GM18870 (cell line): ENCODE measurements around the gene ARID1A.

Experiments
- ATAC-seq: cut with Tn5 transposase; IDR thresholded peaks from one replicate; pipeline ENCODE4 v1.9.1; 2021; ENCODE audit warnings: moderate library complexity; ENCODE audit not compliant: unreplicated experiment

The ARID1A gene

DNA sequence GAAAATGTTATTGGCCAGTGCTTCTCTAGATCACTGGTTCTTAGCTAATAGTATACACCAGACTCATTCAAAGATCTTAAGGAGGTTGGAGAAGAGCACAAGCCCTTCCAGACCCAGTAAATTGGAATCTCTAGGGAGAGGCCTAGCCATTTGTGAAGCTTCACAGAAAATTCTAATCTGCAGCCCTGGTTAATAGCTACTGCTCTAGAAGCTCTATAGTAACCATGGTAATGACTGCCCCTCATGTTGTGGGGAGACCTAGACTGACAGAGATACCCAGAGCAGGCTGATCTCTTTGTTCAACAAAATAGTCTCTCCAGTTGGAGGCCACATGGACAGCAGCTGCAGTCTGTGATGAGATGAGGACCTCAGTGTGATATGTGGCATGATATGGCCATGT lies 31.7 kb downstream of the ARID1A start:
- ATAC-seq: no peak

GRCh38 chr1:26728645-26729044 lies 32.8 kb downstream of the ARID1A start:
- ATAC-seq: no peak

DNA sequence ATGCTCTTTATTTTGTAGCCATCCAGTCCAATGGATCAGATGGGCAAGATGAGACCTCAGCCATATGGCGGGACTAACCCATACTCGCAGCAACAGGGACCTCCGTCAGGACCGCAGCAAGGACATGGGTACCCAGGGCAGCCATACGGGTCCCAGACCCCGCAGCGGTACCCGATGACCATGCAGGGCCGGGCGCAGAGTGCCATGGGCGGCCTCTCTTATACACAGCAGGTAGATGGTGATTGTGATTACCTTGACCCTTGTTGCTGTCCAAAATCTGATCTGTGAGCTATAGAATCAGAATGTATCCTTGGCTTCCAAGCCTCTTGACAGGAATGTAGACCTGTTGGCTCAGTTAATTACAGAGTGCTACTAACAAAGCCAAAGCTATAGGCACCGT lies 33.8 kb downstream of the ARID1A start:
- ATAC-seq: no peak

- no peak for ATAC-seq
These were observed 34.9 kb downstream of the ARID1A start for GRCh38 chr1:26730695-26731094.

- no peak for ATAC-seq
These were observed 35.6 kb downstream of the ARID1A start for GRCh38 chr1:26731233-26731902.

DNA sequence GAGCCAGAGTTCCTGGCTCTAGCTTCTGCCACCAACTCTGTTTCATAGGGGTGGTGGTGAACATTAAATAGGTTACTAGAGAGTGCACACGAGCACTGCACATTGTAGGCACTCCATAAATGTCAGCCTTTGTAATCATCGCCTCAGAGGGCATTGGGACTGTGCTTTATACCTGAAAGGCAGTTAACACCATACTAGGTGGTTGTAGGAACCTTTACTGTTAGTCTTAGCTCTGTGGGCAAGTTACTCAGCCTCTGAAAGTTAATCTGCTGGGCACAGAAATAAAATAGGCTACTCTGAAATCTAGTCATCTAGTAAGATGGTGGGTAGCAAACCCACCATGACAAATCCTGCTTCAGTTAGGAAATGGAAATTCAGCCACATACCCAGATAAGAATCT lies 37.6 kb downstream of the ARID1A start:
- no peak for ATAC-seq

DNA sequence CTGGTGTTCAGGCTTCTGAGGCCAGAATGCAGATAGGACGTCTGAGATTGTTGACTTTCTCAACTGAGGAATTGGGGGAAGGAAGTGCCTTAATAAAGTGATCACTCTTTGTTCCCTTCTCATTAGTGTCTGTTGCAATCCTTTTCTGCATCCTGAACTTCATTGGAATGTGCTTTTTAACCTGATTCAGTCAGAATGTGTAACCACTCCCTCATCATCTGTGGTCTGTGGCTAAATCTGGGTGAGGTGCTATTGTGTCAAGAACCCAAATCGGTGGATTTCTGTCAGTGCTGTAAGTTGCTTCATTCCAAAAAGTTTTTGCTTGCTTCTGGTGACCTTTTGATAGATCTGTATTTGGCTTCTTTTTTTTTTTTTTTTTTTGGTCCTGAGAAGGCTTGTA lies 38.2 kb downstream of the ARID1A start:
- no peak for ATAC-seq

GRCh38 chr1:26734501-26735058 lies 38.8 kb downstream of the ARID1A start:
- ATAC-seq: no peak

GRCh38 chr1:26739329-26739914 lies 43.6 kb downstream of the ARID1A start:
- ATAC-seq: no peak

DNA sequence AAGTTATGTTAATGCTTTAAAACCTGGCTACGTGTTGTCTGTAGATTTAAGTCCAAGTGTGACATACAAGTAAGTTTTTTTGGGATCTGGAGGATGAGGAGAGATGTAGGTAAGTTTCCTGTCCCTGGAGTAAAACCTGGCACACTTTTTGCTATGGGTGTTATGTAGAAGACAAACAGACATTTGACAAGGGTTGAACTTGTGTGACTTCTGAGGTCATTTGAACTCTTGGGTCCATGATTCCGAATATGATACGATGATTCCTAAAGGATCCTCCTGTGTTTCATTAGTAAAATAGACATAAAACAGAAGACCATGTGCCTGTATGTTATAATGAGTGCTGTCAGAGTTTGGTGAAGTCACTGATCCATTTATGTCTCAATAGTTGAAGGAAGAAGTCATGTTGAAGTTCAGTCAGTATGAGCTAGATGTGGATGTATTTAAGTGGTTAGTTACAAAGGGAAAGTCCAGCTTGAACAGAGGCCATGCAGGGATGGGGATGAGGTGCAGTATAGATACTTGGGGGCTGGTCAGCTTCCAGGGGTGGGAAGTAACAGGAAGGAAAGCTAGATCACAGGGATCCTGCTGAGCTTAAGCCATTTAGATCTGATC lies 44.3 kb downstream of the ARID1A start:
- no peak for ATAC-seq

DNA sequence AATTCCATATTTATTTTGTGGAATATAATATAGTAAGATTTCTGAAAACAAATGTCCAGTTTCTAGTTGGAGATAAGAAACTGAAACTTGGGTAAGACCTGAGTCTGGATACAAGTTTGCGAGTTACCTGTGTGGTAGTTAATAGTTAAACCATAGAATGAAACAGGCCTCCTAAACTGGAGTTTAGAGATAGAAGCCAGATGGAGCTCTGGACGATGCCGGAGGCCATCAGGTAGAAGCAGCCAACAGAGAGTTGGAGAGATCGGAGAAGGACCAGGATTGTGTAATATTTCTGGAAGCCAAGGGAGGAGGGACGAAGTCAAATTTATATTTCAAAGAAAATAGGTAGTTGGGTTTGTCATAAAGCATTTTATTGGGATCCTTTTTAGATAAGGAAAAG lies 45.1 kb downstream of the ARID1A start:
- no peak for ATAC-seq

DNA sequence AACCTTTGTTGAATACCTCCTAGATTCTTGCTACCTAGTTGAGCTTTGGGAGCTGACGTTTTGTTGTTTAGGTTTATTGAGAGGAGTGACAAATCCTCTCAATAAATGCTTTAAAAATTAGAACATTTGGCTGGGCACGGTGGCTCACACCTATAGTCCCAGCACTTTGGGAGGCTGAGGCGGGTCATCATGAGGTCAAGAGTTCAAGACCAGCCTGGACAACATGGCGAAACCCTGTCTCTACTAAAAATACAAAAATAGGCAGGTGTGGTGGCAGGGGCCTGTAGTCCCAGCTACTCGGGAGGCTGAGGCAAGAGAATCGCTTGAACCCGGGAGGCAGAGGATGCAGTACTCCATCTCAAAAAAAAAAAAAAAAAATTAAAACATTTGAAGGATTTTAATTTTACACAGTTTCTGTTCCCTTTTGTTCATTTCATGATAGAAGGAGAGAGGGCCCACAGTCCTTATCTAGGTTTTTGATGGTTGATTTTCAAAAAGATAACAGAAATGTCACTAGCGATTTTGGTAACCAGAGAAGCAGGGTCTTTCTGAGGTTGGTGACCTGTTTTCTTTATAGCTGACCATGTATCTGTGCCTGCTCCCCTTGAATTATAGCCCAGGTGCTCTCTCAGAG lies 47.7 kb downstream of the ARID1A start:
- ATAC-seq: no peak

DNA sequence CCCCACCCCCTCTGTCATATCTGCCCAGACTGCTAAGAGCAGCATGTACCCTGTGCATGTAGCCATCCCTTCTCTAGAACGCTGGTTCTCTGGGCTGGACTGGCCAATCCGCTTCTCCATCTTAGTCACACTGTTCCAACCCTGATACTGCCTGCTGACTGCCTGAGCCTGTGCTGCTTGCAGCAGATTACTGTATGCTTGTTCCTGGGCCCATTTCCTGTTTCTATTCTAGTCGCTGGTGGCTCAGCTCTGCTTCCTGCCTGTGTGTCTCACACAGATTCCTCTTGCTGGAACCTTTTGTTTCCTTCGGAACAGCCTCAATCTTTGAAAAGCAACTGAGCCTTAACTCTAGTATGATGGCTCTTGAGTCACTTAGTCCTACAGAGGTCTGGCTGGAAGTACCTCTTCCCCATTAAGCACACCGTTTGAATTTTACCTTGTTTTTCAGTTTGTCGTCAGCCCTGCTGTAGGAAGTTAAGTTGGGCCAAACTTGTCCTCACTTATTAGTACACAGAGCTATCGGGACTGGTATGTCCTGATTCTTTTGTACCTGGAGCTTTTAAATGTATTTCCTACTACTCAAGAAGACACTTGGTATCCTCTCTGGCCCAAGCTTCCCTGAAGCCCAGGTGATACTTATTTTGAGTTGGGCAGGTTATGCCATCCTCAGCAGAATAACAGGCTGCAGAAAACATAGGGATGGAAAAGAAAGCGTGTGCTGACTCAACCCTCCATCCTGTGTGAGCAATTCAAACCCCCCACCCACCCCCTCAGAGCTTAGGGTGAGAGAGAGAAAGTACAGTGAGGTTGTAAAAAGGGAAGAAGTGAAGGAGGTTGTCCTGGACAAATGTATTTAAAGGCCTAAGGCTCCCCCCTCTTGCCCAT lies 48.5 kb downstream of the ARID1A start:
- ATAC-seq: peak; percentile 94

DNA sequence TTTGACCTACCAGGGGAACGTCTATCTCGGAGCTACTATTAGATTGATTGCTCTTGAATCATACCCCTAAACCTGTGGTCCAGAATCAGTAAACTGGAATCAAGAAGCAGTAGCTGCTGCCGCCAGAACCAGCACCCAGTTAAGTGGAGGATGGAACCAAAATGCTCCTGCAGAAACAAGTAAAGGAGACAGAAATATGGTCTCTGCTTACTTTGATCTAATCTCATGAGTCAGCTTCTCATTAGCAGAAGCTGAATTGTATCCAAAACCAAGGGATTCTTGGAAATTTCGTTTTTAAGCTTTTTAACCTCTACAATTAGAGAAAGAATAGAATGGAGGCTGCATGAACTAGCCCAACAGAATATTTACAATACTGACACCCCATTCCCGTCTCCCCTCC lies 49.4 kb downstream of the ARID1A start:
- no peak for ATAC-seq

GRCh38 chr1:26747048-26747447 lies 51.2 kb downstream of the ARID1A start:
- no peak for ATAC-seq

- ATAC-seq: no peak
These were observed 52.5 kb downstream of the ARID1A start for GRCh38 chr1:26748351-26748750.

GRCh38 chr1:26749458-26749857 lies 53.6 kb downstream of the ARID1A start:
- ATAC-seq: no peak

GRCh38 chr1:26750428-26750827 lies 54.6 kb downstream of the ARID1A start:
- ATAC-seq: no peak

DNA sequence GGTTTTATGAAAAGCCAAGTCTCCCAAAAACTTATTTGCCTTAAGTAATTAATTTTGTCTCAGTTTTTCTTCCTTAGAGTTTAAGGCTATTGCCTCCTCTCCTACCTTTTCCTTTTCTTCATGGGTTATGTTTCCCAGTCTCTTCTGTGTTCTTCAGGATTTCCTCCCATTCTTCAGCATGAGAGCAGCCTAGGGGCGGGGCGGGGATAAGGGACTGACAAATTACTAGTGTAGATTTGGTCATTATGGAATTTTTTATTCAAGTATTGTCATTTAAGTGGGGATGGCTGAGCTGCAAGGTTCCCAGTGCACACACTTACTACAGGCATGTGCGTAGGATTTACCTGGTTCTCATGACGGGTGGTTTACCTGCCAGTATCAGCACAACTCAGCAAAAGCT lies 56.7 kb downstream of the ARID1A start:
- ATAC-seq: no peak

DNA sequence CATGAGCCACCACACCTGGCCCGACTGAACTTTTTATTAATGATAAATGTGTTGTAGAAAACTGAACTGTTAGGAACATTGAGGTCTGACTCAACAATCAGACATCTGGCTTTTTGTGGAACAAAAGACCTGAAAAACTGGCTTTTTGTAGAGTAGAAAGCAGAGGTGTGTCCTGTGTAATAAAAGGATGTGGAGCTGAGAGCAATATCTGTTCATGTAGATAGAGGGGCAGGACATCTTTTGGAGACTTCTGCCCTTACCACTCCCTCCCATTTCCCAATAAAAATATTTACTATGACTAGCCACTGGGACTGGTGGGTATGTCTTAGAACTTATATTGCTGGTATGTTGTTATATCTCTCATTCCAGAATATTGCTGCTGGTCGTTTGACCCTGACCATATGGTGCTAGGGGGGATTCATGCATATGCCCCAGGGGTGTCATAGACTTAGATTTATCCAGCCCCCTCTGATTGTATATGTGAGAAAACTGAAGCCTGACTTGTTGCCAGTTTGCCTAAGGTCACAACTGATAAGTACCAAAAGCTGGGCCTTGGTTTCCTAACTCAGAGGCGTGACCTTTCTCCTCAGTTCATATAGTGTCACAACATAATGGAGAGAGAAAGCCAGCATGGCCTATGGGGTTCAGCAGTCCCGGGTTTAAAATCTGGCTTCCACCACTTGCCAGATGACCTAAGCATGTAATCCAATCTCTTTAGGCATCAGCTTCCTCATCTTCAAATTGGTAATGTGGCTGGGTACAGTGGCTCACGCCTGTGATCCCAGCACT lies 58.5 kb downstream of the ARID1A start:
- no peak for ATAC-seq
